ENCODE results near the gene F13A1. TPM values are rescaled to one million over a fixed set of nuclear protein-coding genes. Genes with fewer than 3 reads are reported as not detected.

The F13A1 gene
- total RNA-seq, 4 donors from 2014 or later: 4.1 to 90.6 (median 57.8) TPM

- no peaks in the 10 kb centered on the region for H3K9me3 ChIP-seq
- H3K4me3 ChIP-seq: no peak overlapping the region
- TF ChIP-seq CTCF (IDR thresholded peaks at IDR 0.05): no peak
- no peak for TF ChIP-seq POLR2A (IDR thresholded peaks at IDR 0.05)
- intact Hi-C loops (cut with DNase I; ENCODE audit: low total_unique reads): no loop called here
- no peak for DNase-seq
- no peaks in the 10 kb centered on the region for H3K36me3 ChIP-seq
- H3K27me3 ChIP-seq: no peaks in the 10 kb centered on the region
- no peaks in the 10 kb centered on the region for H3K4me1 ChIP-seq
- no peak overlapping the region for H3K27ac ChIP-seq
Observed at GRCh38 chr6:6350696-6351095, 30.2 kb upstream of the F13A1 start.

- Histone ChIP-seq H3K27me3 (no peaks in the 10 kb centered on the region), H3K4me1 (no peaks in the 10 kb centered on the region)
- DNase-seq: no peak
Observed at GRCh38 chr6:6348256-6348655, 27.8 kb upstream of the F13A1 start.

GRCh38 chr6:6346427-6347023, 26.1 kb upstream of the F13A1 start:
- no peak overlapping the region for H3K27ac ChIP-seq
- H3K36me3 ChIP-seq: no peaks in the 10 kb centered on the region
- TF ChIP-seq CTCF (IDR thresholded peaks at IDR 0.05) (no peak), POLR2A (IDR thresholded peaks at IDR 0.05) (no peak)
- intact Hi-C loops (cut with DNase I; ENCODE audit: low total_unique reads): no loop called here
- no peaks in the 10 kb centered on the region for H3K27me3 ChIP-seq
- no peak for DNase-seq
- H3K4me3 ChIP-seq: no peak overlapping the region
- no peaks in the 10 kb centered on the region for H3K9me3 ChIP-seq
- no peaks in the 10 kb centered on the region for H3K4me1 ChIP-seq

More at GRCh38 chr6:6348256-6348655, 27.8 kb upstream of the F13A1 start:
- Histone ChIP-seq H3K4me3 (no peak overlapping the region), H3K9me3 (no peaks in the 10 kb centered on the region), H3K27ac (no peak overlapping the region), H3K36me3 (no peaks in the 10 kb centered on the region)
- intact Hi-C loops (cut with DNase I; ENCODE audit: low total_unique reads): no loop called here
- no peak for TF ChIP-seq POLR2A (IDR thresholded peaks at IDR 0.05)
- TF ChIP-seq CTCF (IDR thresholded peaks at IDR 0.05): no peak

GRCh38 chr6:6333501-6333900, 13.0 kb upstream of the F13A1 start:
- Histone ChIP-seq H3K9me3 (no peaks in the 10 kb centered on the region), H3K36me3 (no peaks in the 10 kb centered on the region), H3K27me3 (no peaks in the 10 kb centered on the region), H3K27ac (no peak overlapping the region), H3K4me3 (no peak overlapping the region), H3K4me1 (no peaks in the 10 kb centered on the region)
- no peak for TF ChIP-seq POLR2A (IDR thresholded peaks at IDR 0.05)
- TF ChIP-seq CTCF (IDR thresholded peaks at IDR 0.05): no peak
- intact Hi-C loops (cut with DNase I; ENCODE audit: low total_unique reads): no loop called here
- DNase-seq: no peak

GRCh38 chr6:6332811-6333244, 12.4 kb upstream of the F13A1 start:
- no peaks in the 10 kb centered on the region for H3K9me3 ChIP-seq
- no peaks in the 10 kb centered on the region for H3K36me3 ChIP-seq
- no peak overlapping the region for H3K4me3 ChIP-seq
- H3K27ac ChIP-seq: no peak overlapping the region
- no peaks in the 10 kb centered on the region for H3K4me1 ChIP-seq
- no peaks in the 10 kb centered on the region for H3K27me3 ChIP-seq
- no peak for DNase-seq
- no peak for TF ChIP-seq CTCF (IDR thresholded peaks at IDR 0.05)
- TF ChIP-seq POLR2A (IDR thresholded peaks at IDR 0.05): no peak
- intact Hi-C loops (cut with DNase I; ENCODE audit: low total_unique reads): no loop called here

Measured in uterus (tissue), 4 donors.